GM19452 (cell line): ENCODE results near the gene ABHD12.
A peak's percentile ranks its signal among the peaks of the same experiment; 100 is the strongest.
"Not testable (repeated sequence)": the region's sequence is repeated elsewhere in the genome, so short reads cannot be mapped to it uniquely, and the experiment has no call there.

Experiments used
- ATAC-seq: cut with Tn5 transposase; IDR thresholded peaks from one replicate; pipeline ENCODE4 v1.9.1; 2021; ENCODE audit not compliant: unreplicated experiment

The ABHD12 gene

GRCh38 chr20:25323496-25324246, 67.0 kb downstream of the ABHD12 start:
- ATAC-seq, result no peak

GRCh38 chr20:25321991-25322390, 68.6 kb downstream of the ABHD12 start:
- ATAC-seq, result no peak

GRCh38 chr20:25321262-25321831, 69.3 kb downstream of the ABHD12 start:
- no peak for ATAC-seq

- ATAC-seq, result no peak
Measured at GRCh38 chr20:25320035-25320800, 70.4 kb downstream of the ABHD12 start.

GRCh38 chr20:25319241-25320034, 71.2 kb downstream of the ABHD12 start:
- no peak for ATAC-seq

- peak; percentile 94 for ATAC-seq
Measured at GRCh38 chr20:25318471-25319240, 72.0 kb downstream of the ABHD12 start.

- no peak for ATAC-seq
Measured at GRCh38 chr20:25317351-25318075, 73.1 kb downstream of the ABHD12 start.

GRCh38 chr20:25316506-25317190, 74.0 kb downstream of the ABHD12 start:
- no peak for ATAC-seq

GRCh38 chr20:25315418-25316210, 75.0 kb downstream of the ABHD12 start:
- no peak for ATAC-seq

GRCh38 chr20:25314497-25315417, 75.9 kb downstream of the ABHD12 start:
- ATAC-seq, result no peak

- no peak for ATAC-seq
Measured at GRCh38 chr20:25313593-25313992, 77.0 kb downstream of the ABHD12 start.

- ATAC-seq, result not testable (repeated sequence)
Measured at GRCh38 chr20:25312716-25313115, 77.9 kb downstream of the ABHD12 start.

GRCh38 chr20:25310921-25311728, 79.5 kb downstream of the ABHD12 start:
- ATAC-seq, result no peak

GRCh38 chr20:25310268-25310920, 80.2 kb downstream of the ABHD12 start:
- peak; percentile 96 for ATAC-seq

- no peak for ATAC-seq
Measured at GRCh38 chr20:25309395-25310267, 81.0 kb downstream of the ABHD12 start.
